AG08396 (cell line): Measurements from ENCODE around the gene ENDOV.

Source experiments
- DNase-seq: peaks from one replicate; pipeline ENCODE4 v3.0.0; 2012; ENCODE audit warnings: low spot score, mixed read lengths

Gene ENDOV

DNA sequence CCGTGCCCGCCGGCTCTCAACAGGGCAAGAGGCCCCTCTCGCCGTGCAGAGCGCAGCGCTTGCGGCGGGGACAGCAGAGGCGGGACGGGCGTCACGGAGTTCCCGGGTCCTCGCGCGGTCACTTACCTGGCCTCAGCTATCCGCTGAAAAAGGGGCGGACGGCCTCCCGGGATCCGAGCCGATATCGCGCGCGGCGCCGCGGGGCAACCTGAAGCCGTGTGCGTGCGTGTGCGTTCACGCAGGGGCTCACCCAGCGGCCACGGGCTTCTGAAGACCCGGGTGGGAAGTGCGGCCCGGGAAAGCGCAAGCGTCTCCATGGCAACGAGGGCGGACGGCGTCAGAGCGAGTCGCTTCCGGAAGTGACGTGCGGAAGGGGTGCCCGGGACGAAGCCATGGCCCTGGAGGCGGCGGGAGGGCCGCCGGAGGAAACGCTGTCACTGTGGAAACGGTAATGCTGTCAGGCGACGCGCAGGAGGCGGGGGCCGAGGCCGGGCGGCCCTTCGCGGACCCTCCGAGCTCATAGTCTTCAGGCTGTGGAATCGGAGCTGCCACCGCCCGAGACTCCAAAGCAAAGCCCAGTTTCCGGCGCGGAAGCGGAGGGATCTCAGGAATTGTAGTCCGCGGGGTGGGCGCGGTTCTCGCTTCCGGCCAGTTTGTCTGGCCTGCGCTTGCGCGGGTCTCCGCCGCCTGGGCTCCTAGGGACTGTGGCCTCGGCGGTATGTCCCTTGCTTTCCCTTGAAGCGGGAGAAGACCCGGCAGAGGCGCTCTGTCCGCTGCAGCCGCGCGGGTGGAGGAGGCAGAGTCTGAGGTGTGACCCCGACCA lies at the start of gene ENDOV:
TSS of gene ENDOV (plus strand) at position 365 of the 823 bp plus-strand sequence. CDS start at position 393, 28 bp downstream.
- peak; percentile 99 for DNase-seq

DNA sequence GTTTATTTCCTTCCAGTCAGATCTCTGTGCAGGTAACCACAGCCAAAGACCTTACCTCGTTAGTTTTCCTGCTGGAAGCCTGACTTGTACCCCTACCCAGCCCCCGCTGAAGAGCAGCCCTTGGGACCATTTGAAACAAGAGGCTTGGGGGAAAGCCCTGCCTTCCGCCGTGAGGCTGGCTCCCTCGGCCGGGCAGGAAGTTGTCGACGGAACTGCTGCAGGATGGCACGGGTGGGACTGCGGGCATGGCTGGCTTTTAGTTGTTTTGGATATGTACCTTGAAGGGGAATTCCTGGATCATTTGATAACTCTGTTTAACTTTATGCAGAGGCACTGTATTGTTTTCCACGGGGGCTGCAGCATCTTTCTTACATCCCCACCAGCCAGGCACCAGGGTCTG lies 49.0 kb upstream of the ENDOV start:
- no peak for DNase-seq

DNA sequence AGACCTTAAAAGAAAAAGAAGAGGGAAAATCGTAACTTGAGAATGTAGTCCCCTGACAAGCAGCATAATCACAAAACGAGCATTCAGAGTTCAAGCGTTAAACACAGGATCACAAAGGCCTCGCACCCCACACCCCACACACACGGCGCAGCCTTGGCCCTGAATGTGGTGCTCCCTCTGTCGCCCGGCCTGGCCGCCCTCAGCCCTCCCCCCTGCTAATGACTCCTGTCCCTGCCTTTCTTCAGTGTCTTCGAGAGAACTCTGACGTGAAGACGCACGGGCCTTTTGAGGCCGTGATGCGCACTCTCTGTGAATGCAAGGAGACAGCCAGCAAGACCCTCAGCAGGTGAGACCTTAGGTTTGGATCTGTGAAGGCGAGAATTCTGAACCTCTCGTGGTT lies 47.5 kb upstream of the ENDOV start:
- no peak for DNase-seq

DNA sequence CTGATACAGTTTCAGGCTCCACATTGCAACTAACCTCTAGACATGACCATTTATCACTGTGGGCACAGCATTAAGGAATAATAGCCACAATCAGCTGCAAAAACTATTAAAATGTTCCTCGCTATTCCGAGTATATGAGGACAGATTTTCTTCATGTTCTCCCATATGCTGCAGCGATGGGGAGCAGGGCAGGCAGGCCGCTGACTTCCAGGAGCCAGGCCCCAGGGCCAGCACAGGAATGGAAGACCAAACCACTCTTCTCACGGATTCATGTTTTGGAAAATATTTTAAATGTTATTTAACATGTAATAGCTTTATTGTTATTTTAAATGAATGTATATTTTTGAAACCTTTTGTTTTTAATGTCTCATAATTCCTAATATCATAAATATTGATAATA lies 43.8 kb upstream of the ENDOV start:
- no peak for DNase-seq

- no peak for DNase-seq
Measured at GRCh38 chr17:80372456-80372855, 42.5 kb upstream of the ENDOV start.

GRCh38 chr17:80372922-80373570 lies 41.9 kb upstream of the ENDOV start:
- no peak for DNase-seq

DNA sequence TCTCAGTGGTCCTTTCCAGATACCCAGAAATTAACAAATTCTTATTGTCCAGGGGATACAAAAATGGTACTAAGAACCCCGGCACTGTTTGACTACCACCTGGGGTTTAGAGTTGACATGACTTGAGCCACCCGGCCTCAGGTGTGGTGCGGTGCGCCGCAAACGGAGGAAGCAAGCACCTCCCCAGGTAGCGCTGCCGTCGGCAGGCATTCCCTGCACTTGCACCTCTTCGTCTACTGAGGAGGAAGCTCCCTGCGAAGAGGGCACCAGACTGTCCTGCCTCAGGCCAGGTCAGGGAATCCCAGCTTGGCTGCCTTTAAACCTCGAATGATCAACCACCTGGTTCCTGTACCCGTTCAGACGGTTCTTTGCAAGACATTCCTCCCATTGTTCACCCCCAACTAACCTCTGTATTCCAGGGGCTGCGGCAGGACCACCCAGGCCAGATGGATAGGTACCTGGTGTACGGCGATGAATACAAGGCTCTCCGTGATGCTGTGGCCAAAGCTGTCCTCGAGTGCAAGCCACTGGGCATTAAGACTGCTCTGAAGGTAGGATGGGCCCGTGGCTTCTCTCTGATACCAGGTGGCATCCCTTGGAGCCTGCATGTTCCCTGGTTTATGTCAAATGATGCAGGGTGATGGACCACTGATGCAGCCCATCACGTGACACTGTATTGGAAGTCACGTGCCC lies 40.8 kb upstream of the ENDOV start:
- DNase-seq = no peak

GRCh38 chr17:80374732-80375585 lies 40.0 kb upstream of the ENDOV start:
- DNase-seq = no peak

GRCh38 chr17:80376531-80376930 lies 38.4 kb upstream of the ENDOV start:
- DNase-seq = no peak

DNA sequence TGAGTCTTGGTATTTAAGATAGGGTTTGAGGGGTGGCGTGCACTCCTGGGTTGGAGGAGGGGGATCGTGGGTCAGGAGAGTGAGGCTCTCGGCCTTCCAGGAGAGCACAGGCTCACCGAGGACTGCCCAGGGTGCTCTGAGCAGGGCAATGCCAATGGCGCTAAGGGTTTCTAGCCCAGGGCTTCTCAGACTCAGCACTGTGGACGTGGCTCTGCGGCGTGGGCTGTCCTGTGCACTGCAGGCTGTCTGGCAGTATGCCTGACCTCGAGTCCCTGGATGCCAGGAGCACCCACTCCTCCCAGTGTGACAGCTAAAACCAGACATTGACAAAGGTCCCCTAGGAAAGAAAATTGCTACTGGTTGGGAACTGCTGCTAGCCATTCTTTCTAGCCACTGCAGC lies 37.2 kb upstream of the ENDOV start:
- DNase-seq = no peak

GRCh38 chr17:80379348-80379747 lies 35.6 kb upstream of the ENDOV start:
- DNase-seq = no peak

- no peak for DNase-seq
Measured at GRCh38 chr17:80380068-80380467, 34.9 kb upstream of the ENDOV start.

- DNase-seq = no peak
Measured at GRCh38 chr17:80380555-80381002, 34.4 kb upstream of the ENDOV start.

DNA sequence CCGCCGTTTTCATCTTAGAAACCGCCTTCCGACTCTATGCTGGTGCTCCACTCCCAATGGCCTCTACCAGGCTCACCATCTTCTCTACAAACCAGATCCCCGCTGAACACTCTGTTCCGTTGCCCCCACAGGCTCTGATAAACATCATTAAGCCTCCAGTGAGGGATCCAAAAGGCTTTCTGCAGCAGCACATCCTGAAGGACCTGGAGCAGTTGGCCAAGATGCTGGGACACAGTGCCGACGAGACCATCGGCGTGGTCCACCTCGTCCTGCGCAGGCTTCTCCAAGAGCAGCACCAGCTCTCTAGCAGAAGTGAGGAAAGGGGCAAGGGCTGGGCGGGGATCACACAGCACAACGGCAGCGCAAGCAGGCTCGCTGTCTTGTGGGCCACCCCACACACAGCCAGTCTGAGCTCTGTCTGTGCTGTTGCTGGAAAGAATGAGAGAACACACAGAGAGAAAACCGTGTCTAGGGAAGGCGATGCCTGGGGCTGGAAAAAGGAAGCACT lies 33.5 kb upstream of the ENDOV start:
- no peak for DNase-seq

DNA sequence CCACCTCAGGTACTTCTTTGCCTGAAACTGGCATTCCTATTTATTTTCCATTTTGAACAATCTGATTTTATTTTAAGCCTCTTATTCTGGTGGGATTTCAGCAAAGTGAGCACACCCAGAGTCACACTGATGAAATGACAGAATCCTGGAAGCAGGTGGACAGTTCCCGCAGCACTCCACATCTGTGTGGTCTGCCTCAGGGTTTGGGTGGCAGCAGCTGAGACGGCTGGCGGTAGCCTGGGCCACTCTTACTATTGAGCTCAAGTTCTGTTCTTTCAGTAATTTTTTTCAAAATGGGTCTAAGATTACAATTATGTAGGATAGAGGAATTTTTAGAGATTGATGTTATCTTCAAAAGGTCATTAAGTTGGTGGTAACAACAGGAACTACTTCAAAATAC lies 32.5 kb upstream of the ENDOV start:
- no peak for DNase-seq

GRCh38 chr17:80382956-80383355 lies 32.0 kb upstream of the ENDOV start:
- no peak for DNase-seq

DNA sequence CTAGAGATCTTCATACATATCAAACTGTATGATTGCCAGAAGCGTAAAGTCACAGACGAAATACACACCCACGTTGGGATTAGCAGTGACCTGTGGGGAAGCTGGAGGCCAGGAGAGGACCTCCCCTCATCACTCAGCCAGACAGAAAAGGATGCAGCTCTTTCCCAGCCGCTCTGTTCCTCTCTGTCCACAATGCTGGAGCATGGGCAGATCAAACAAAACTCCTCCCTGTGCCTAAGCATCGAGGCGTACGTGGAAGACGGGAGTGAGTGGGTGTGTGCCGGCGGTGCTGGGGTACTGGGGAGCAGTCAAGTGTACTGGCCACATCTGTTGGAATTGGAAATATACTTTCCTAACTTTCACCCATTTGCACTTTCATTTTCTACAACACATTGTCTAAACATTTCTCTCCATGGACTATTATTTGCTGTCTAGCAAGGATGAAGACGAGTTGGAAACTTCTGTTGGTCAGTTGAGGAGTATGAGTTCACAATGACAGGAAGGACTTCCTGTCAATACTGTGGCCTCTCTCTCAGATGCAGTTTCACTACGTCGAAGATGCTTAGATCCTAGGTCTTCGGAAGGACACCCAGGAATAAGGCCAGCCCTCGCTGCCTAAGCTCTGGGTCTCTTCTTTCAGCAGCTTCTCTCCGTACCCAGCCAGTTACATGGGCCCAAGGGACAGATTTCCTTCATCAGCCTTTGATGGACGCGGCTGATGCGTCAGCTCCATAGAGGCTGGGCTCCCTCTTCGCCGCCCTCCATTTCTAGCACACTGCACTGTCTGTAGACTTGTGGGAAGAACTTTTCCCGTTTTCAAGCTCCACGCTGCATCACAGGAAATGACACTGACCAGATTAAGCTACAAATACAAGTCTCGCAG lies 30.6 kb upstream of the ENDOV start:
- DNase-seq = no peak

GRCh38 chr17:80385046-80385445 lies 29.9 kb upstream of the ENDOV start:
- no peak for DNase-seq

- no peak for DNase-seq
Measured at GRCh38 chr17:80386341-80386740, 28.6 kb upstream of the ENDOV start.

- DNase-seq = no peak
Measured at GRCh38 chr17:80387071-80387470, 27.9 kb upstream of the ENDOV start.

- no peak for DNase-seq
Measured at GRCh38 chr17:80388175-80388574, 26.8 kb upstream of the ENDOV start.
